NCI-H345 treated with DMSO at 0.1 percent for 48 hours (cell line): ENCODE data around the gene ITGB1.
"Not testable (repeated sequence)": the region's sequence is repeated elsewhere in the genome, so short reads cannot be mapped to it uniquely, and the experiment has no call there.

Experiments
- DNase-seq: peaks from one replicate; lab custom pipeline; 2025; ENCODE audit not compliant: unreplicated experiment; lab: John Stamatoyannopoulos, UW

The ITGB1 gene

DNA sequence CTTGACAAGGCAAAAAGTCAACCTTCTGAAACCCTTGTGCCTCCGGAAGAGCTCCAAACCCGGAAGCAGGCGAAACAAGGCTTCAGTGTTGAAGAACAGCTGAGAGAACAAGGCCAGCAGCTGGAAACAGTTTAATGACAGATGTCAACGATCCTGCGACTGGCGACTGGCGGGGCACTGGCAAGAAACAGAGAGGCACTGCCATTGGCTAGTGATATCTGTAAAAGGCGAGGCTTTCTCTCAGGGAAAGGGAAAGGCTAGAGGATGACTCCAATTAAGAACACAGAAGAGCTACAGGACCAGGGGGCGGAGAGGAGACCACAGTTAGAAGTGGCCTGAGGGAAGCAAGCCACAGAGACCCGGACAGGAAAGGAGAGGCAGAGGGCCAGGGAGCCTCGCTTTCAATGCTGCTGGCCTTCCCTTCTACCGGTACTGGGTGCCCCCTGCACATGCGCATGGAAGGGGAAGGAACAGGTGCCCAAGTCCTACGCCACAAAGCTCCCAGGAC is 19.4 kb downstream of the ITGB1 start:
- DNase-seq: no peak

GRCh38 chr10:32937911-32938424 is 20.1 kb downstream of the ITGB1 start:
- no peak for DNase-seq

- no peak for DNase-seq
These were observed 25.8 kb downstream of the ITGB1 start for GRCh38 chr10:32932225-32932729.

GRCh38 chr10:32931593-32931992 is 26.4 kb downstream of the ITGB1 start:
- DNase-seq: no peak

DNA sequence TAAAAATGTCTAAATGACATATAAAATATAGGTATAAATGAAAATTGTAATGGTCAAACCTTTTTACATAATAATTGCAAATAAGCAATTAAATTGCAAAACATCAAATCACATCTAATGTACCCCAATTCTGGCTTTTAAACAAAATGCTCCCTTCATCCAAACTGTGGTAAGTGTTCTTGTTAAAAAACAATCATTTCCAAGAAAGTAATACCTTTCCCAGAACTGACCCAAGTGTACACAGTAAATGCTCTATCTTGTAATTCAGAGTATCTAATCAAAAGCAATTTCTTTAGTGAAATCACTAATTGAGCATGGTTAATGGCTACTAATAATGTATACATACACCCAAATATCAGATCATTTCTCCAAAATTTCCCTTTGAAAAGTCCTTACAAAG is 28.0 kb downstream of the ITGB1 start:
- DNase-seq: no peak

GRCh38 chr10:32929634-32930033 is 28.4 kb downstream of the ITGB1 start:
- DNase-seq: no peak

GRCh38 chr10:32927750-32928149 is 30.3 kb downstream of the ITGB1 start:
- DNase-seq: no peak

- DNase-seq: no peak
These were observed 34.2 kb downstream of the ITGB1 start for GRCh38 chr10:32923849-32924248.

DNA sequence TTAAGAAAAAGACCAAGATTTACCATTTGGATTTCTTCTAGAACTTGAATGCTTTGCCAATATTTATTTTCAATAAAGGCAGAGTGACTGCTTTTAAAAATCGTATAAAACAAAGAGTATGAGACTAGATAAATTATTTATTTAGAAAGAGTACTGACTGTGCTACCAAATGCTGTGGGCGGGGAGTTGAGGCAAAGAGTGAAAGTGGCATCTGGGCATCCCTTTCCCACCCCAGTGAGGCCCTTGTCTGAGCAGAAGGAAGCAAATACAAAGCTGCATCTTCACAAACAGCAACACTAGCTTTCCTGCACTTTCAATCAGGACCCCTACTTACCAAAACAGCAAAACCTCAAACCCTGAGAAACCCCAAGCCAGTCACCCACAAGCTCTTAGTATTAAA is 34.9 kb downstream of the ITGB1 start:
- no peak for DNase-seq

DNA sequence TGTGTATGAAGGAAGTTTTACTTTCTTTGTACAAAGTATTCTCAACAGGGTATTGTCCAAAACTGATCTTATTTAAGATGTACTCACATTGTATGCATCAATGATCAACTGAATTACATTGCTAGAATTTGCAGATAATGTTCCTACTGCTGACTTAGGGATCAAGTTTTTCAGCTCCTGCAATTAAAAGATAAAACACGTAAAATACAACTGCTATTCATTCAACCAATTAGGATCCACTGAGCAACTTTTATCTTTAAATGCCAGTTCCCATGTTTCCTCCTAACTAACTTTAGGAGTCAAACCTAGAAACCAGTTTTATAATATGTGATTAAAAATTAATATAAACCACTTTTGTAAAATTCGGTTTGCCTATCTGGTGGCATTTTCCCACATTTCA is 35.9 kb downstream of the ITGB1 start:
- no peak for DNase-seq

DNA sequence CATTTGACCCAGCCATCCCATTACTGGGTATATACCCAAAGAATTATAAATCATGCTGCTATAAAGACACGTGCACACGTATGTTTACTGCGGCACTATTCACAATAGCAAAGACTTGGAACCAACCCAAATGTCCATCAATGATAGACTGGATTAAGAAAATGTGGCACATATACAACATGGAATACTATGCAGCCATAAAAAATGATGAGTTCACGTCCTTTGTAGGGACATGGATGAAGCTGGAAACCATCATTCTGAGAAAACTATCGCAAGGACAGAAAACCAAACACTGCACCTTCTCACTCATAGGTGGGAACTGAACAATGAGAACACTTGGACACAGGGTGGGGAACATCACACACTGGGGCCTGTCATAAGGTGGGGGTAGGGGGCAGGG is 40.2 kb downstream of the ITGB1 start:
- not testable (repeated sequence) for DNase-seq

DNA sequence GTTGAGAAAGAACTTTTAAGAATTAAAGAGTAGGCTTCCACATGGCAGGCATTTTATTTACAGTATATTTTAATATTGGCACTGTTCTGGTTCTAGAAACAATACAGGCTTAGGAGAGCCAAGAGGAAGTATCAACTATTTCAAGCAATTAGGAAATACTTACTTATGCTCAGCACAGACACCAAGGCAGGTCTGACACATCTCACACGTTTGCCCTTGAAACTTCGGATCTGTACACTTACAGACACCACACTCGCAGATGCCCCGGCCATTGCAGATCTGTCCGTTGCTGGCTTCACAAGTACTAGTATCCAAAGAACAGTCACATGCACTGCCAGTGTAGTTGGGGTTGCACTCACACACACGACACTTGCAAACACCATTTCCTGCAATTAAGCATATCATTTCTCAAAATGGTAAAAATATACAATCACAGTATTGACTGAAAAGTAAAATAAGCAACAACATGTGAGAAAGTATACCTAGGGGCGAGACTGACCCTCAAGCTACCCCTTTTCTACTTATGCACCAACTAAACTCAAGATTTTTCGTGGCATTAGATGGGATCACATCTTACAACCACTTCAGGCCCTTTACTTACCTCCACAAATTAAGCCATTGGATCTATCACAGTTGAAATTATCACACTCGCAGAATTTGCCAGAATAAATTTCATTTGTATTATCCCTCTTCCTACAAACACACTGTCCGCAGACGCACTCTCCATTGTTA is 46.6 kb downstream of the ITGB1 start:
- no peak for DNase-seq

GRCh38 chr10:32909970-32910369 is 48.1 kb downstream of the ITGB1 start:
- not testable (repeated sequence) for DNase-seq

GRCh38 chr10:32909456-32909855 is 48.6 kb downstream of the ITGB1 start:
- DNase-seq: no peak

- no peak for DNase-seq
These were observed 51.4 kb downstream of the ITGB1 start for GRCh38 chr10:32906595-32906994.

DNA sequence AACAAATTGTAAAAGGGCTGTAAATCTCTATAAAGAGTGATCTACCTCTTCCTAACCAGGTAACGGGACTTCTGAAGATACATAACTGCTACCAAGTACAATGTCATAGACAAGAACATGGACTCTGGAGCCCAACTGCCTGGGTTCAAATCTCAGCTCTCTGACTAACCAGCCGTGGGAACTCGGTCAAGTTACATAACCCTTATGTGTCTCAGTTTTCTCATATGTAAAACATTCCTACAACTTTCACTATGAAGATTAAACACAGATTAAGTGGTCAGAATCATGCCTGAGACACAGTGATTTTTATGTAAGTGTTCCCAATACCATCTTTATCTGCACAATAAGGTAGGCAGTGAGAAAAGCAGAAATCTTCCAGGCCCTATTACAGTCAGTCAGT is 52.6 kb downstream of the ITGB1 start:
- no peak for DNase-seq

DNA sequence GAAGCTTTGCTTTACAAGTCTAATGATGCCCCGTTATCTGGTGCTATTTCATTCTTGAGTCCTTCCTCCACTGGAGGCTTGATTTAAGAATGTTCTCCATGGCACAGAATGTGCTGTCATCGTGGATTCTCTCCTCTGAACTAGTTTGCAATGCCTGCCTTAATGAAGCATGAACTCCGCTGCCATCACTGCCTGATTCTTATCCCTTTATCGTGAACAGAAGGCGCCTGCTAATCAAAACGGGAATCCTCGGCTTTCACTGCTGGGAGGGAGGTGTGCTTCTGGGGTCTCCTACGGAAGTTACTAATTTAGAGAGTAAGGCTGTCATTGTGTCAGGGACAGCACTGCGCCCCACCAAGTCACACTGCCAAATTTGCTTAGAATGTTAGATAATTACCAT is 56.2 kb downstream of the ITGB1 start:
- no peak for DNase-seq

GRCh38 chr10:32895200-32895968 is 62.6 kb downstream of the ITGB1 start:
- not testable (repeated sequence) for DNase-seq

DNA sequence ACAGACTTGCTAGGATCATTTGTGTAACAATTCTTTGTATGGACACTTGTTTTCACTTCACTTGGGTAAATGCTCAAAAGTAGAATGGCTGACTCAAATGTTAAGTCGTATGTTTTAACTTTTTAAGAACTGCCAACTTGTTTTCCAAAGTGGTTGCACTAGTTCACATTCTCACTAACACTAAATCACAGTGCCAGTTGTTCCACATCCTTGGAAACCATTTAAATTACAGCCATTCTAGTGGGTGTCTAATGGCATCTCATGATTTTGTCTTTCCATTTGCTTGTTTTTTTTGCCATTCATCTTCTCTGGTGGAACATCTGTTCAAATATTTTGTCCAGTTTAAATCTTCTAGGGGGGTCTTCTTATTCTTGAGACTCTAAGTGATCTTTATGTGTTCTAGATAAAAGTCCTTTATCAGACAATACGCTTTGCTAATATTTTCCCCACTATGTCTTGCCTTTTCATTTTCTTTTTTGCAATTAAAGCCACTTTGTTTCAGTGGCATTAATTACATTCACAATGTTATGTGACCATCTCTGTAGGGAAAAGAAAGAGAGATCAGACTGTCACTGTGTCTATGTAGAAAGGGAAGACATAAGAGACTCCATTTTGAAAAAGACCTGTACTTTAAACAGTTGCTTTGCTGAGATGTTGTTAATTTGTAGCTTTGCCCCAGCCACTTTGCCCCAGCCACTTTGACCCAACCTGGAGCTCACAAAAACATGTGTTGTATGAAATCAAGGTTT is 63.9 kb downstream of the ITGB1 start:
- no peak for DNase-seq

- no peak for DNase-seq
These were observed 64.6 kb downstream of the ITGB1 start for GRCh38 chr10:32893434-32893833.

- DNase-seq: no peak
These were observed 66.8 kb downstream of the ITGB1 start for GRCh38 chr10:32891261-32891660.
